ENCODE results near the gene LUC7L2. TPM values are rescaled to one million over a fixed set of nuclear protein-coding genes. Genes with fewer than 3 reads are reported as not detected.
A peak's percentile ranks its signal among the peaks of the same experiment; 100 is the strongest.

LUC7L2 gene
- total RNA-seq, 1 experiment from 2014 or later = 81.2 TPM

DNA sequence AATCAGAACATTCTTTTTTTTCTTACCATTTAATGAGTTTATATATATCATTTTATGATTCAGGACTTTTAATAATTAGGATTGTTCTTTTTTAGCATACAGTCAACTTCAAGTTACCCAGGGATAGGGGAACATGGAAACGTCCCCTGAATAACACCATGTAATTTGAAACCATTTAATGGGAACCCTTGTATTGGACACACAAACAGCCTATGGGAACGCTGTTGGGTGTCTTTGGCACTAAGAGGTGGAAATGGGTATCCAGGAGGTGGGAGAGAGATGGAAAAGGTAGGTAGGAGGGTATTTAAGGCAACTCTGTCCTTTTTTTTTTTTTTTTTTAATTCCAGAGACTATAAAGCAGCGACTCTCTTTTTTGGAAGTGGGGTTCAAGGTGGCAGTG lies 2.6 kb downstream of the LUC7L2 start:
- Histone ChIP-seq H4K5ac (ENCODE audit: insufficient read length, low read depth, low read length) (no peak overlapping the region), H2BK5ac (ENCODE audit: insufficient read length, low read length) (no peak overlapping the region), H3K18ac (ENCODE audit: insufficient read length, low read depth, low read length) (no peak overlapping the region), H3K4me2 (ENCODE audit: insufficient read depth, insufficient read length, low read length) (peak overlapping the region; percentile 24), H2AFZ (ENCODE audit: low read length) (no peak overlapping the region), H3K23ac (ENCODE audit: insufficient read length, low read depth, low read length) (no peak overlapping the region), H3K79me1 (ENCODE audit: insufficient read depth, low read depth, low read length, poor library complexity, severe bottlenecking) (no peaks in the 10 kb centered on the region), H3K27ac (ENCODE audit: insufficient read length, low read depth, low read length) (no peak overlapping the region), H3K4me1 (ENCODE audit: insufficient read depth, low read length) (no peaks in the 10 kb centered on the region), H3K9ac (ENCODE audit: extremely low read depth, insufficient read length, low read length) (peak overlapping the region; percentile 10), H3K27me3 (ENCODE audit: insufficient read depth, low read length) (no peaks in the 10 kb centered on the region), H3K14ac (ENCODE audit: insufficient read depth, low read length) (no peak overlapping the region), H4K8ac (replicated peaks; ENCODE audit: insufficient read length, low read depth, low read length) (no peak overlapping the region), H2AK5ac (ENCODE audit: insufficient read length, low read length) (no peak overlapping the region), H3T11ph (ENCODE audit: low read length) (no peak overlapping the region), H4K20me1 (ENCODE audit: control insufficient read depth, insufficient read depth, insufficient read length) (no peaks in the 10 kb centered on the region), H3K23me2 (ENCODE audit: insufficient read length, low read depth, low read length, poor library complexity, severe bottlenecking) (peaks cover 6% of the 10 kb centered on the region), H3K56ac (ENCODE audit: insufficient read length, low read depth, low read length) (no peak overlapping the region), H2BK120ac (ENCODE audit: low read depth, low read length, poor library complexity, severe bottlenecking) (no peak overlapping the region), H3K79me2 (ENCODE audit: insufficient read depth, low read length) (peaks cover 31% of the 10 kb centered on the region; the same call in 1 of the 2 replicates), H2BK20ac (ENCODE audit: low read depth, low read length, poor library complexity, severe bottlenecking) (no peak overlapping the region), H2BK15ac (ENCODE audit: low read depth, low read length) (no peak overlapping the region), H3K4ac (ENCODE audit: low read depth, low read length) (no peak overlapping the region), H2BK12ac (ENCODE audit: insufficient read length, low read depth, low read length) (no peak overlapping the region), H4K91ac (ENCODE audit: insufficient read length, low read depth, low read length) (no peak overlapping the region), H3K9me3 (ENCODE audit: control insufficient read depth, low read depth, low read length) (no peaks in the 10 kb centered on the region)
- Mint-ChIP-seq H3K27me3 (ENCODE audit: low read depth) (no peaks in the 10 kb centered on the region), H3K36me3 (ENCODE audit: insufficient read depth in 1 of 3, low read depth in 3 of 3) (peaks cover 3 to 20% (median 17%) of the 10 kb centered on the region in 3 experiments; a peak in 6 of 7 replicates), H3K4me1 (peaks cover 23 to 25% of the 10 kb centered on the region in 2 experiments), H3K27ac (peak overlapping the region in 2 of 3 experiments; percentile 70; a peak in 1 of 7 replicates), H3K9me3 (no peaks in the 10 kb centered on the region; a peak in 1 of 5 replicates), H3K4me3 (peak overlapping the region; percentile 30 to 66)
- TF ChIP-seq, protein P1, sequence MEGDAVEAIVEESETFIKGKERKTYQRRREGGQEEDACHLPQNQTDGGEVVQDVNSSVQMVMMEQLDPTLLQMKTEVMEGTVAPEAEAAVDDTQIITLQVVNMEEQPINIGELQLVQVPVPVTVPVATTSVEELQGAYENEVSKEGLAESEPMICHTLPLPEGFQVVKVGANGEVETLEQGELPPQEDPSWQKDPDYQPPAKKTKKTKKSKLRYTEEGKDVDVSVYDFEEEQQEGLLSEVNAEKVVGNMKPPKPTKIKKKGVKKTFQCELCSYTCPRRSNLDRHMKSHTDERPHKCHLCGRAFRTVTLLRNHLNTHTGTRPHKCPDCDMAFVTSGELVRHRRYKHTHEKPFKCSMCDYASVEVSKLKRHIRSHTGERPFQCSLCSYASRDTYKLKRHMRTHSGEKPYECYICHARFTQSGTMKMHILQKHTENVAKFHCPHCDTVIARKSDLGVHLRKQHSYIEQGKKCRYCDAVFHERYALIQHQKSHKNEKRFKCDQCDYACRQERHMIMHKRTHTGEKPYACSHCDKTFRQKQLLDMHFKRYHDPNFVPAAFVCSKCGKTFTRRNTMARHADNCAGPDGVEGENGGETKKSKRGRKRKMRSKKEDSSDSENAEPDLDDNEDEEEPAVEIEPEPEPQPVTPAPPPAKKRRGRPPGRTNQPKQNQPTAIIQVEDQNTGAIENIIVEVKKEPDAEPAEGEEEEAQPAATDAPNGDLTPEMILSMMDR (conservative IDR thresholded peaks at IDR 0.05) = no peak
- WGBS (ENCODE audit: extremely low coverage, insufficient read length, low lambda C conversion rate) = no CpG with 5 or more reads among the region's 3 CpGs
- DNase-seq = no peak
